GM12892 (cell line): Measurements from ENCODE around the gene BMPR2.

Experiments
- POLR2A ChIP-seq: IDR thresholded peaks from 2 replicates; pipeline ENCODE4 v1.6.1; 2011; ENCODE audit warnings: low read depth, low read length, control low read depth
- POLR2AphosphoS5 ChIP-seq: IDR thresholded peaks from 2 replicates; pipeline ENCODE4 v1.6.1; 2011; ENCODE audit warnings: low read depth, low read length, control low read depth
- TAF1 ChIP-seq: IDR thresholded peaks from 2 replicates; pipeline ENCODE4 v1.6.1; 2011; ENCODE audit warnings: low read depth, mild to moderate bottlenecking, control low read depth, low read length, borderline replicate concordance

- TF ChIP-seq POLR2A (no peak), POLR2AphosphoS5 (no peak), TAF1 (no peak)
Observed at GRCh38 chr2:202560200-202560599, 184.1 kb downstream of the BMPR2 start.
